Naive B cell (primary cell): ENCODE measurements around the gene GPHA2. TPM values are rescaled to one million over a fixed set of nuclear protein-coding genes. Genes with fewer than 3 reads are reported as not detected.
A peak's percentile ranks its signal among the peaks of the same experiment; 100 is the strongest.

Experiments
- ATAC-seq, 2 donors: fragments of 150-1000 bp; cut with Tn5 transposase; 2 replicates each; pipeline ENCODE4 v1.10.0; 2021; ENCODE audit warnings: low read depth in 2 of 2, mild to moderate bottlenecking in 2 of 2, moderate library complexity in 2 of 2
- DNase-seq: peaks from one replicate; pipeline ENCODE4 v3.0.0; 2022
- H3K27ac Mint-ChIP-seq, 6 donors: one replicate each; pipeline ENCODE4 v1.8.0; 2020 to 2022; ENCODE audit warnings: mild to moderate bottlenecking in 6 of 6, mixed read lengths in 6 of 6, moderate library complexity in 5 of 6, inconsistent platforms in 2 of 6
- H3K27me3 Mint-ChIP-seq, 3 donors: one replicate each; pipeline ENCODE4 v1.8.0; 2021 to 2022; ENCODE audit warnings: mixed read lengths in 3 of 3, mild to moderate bottlenecking in 1 of 3
- H3K36me3 Mint-ChIP-seq, 2 donors: one replicate each; pipeline ENCODE4 v1.8.0; 2020 to 2022; ENCODE audit warnings: mixed read lengths in 2 of 2, inconsistent platforms in 1 of 2, mild to moderate bottlenecking in 1 of 2
- H3K4me1 Mint-ChIP-seq, 3 donors: one replicate each; pipeline ENCODE4 v1.8.0; 2020 to 2022; ENCODE audit warnings: mixed read lengths in 3 of 3, inconsistent platforms in 1 of 3, mild to moderate bottlenecking in 1 of 3, moderate library complexity in 1 of 3
- H3K4me3 Mint-ChIP-seq, 8 donors: one replicate each; pipeline ENCODE4 v1.8.0; 2020 to 2022; ENCODE audit warnings: mild to moderate bottlenecking in 8 of 8, mixed read lengths in 8 of 8, moderate library complexity in 8 of 8, inconsistent platforms in 2 of 8
- H3K9me3 Mint-ChIP-seq, 7 donors: one replicate each; pipeline ENCODE4 v1.8.0; 2020 to 2022; ENCODE audit warnings: mixed read lengths in 7 of 7, mild to moderate bottlenecking in 5 of 7, inconsistent platforms in 2 of 7, moderate library complexity in 1 of 7
- polyA plus RNA-seq, 6 donors: library from polyadenylated mRNA; unstranded; fragments of 300-500 nt; fragmentation: Illumina TruSeq; gene quantifications; one replicate each; pipeline ENCODE4 v1.2.3, GENCODE V29; 2021; ENCODE audit warnings: low read depth in 6 of 6

The GPHA2 gene
- polyA plus RNA-seq, 6 donors from 2014 or later: not detected

DNA sequence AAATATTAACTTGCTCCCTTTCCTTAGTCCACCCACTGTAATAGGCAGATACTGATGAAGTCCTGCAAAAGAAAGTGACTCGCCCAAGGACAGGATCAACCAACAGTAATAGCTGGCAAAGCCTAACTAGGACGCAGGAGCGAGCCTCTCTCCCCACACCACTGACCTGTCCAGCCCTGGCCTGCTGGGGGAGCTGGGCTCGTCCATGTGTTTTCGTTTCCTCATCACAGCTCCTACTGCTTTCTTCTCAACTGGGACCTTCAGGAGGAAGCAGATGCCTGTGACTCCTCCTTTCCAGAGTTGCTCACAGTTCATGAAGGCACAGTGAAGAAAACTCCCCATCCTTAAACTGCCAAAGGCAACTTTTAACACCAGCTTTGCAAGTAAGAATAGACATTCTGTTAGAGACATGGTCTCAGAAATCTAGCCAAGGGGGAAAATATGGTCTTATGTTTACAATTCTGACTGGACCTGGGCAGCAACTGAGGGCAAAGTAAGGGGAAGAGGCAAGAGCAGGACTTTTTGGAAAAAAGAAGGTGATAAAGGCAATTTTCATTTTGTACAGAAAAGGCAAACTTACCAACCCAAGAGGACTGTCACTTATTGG is 11.6 kb upstream of the GPHA2 start:
- Mint-ChIP-seq H3K36me3 (peaks cover 0 to 4% of the 10 kb centered on the region in 2 donors), H3K9me3 (no peaks in the 10 kb centered on the region), H3K4me1 (no peaks in the 10 kb centered on the region), H3K4me3 (no peak overlapping the region), H3K27me3 (peaks cover 16 to 21% (median 21%) of the 10 kb centered on the region in 3 donors), H3K27ac (no peak overlapping the region)
- DNase-seq (no peak), ATAC-seq (no peak)

DNA sequence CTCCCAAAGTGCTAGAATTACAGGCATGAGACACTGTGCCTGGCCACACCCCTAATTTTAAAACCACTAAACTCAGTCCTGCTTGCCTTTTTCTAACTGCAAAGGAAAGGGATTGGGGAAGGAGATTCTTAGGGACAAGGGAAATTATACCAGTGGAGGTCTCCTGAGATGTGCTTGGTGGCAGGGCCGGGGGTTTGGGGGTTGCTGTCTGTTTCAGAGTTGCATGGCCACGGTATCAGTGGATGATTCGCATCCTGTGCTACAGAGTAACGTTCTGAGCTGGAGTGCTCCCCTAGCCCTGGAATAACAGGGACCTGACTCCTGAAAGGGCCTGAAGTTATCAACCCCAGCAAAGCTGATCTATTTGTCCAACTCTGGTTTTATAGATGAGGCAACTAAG is 846 bp upstream of the GPHA2 start:
- Mint-ChIP-seq H3K27me3 (peaks cover 0 to 12% (median 1%) of the 10 kb centered on the region in 3 donors), H3K27ac (no peak overlapping the region), H3K9me3 (no peaks in the 10 kb centered on the region), H3K4me1 (no peaks in the 10 kb centered on the region), H3K4me3 (no peak overlapping the region), H3K36me3 (peaks cover 0 to 8% of the 10 kb centered on the region in 2 donors)
- DNase-seq (no peak), ATAC-seq (no peak)

DNA sequence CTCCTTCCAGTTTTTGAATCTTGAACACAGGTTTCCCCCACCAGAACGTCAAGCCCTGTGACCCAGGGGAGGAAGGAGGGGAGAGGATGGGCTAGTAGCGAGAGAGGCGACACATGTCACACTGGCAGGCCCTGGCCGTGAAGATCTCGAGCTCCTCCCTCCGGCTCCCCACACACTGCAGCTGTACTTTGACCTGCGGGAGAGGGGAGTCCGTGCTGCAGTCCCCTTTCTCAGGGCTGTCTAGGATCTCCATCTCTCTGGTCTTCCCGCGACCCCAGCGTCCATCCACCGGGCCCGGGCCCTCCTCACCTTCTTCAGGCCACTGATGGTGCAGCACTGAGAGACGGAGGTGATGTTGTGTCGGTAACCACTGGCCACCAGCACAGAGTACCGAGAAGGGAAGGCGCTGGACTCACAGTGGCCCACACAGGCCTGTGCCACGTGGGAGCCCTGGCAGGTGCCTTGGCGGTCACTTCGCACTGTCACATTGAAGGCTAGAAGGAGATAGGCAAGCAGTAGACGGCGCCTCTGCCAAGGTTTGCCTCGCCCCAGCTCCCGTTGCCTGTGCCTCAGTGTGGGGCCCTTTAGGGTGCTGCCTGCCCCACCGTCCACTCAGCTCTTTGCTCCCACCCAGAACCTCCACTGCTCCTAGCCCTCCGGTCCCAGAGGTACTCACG is 873 bp downstream of the GPHA2 start:
- ATAC-seq (no peak), DNase-seq (no peak)
- H3K27me3 Mint-ChIP-seq: peaks cover 0 to 5% (median 0%) of the 10 kb centered on the region in 3 donors
- no peaks in the 10 kb centered on the region for H3K4me1 Mint-ChIP-seq
- H3K36me3 Mint-ChIP-seq: peaks cover 0 to 15% of the 10 kb centered on the region in 2 donors
- no peak overlapping the region for H3K27ac Mint-ChIP-seq
- no peak overlapping the region for H3K4me3 Mint-ChIP-seq
- no peaks in the 10 kb centered on the region for H3K9me3 Mint-ChIP-seq

DNA sequence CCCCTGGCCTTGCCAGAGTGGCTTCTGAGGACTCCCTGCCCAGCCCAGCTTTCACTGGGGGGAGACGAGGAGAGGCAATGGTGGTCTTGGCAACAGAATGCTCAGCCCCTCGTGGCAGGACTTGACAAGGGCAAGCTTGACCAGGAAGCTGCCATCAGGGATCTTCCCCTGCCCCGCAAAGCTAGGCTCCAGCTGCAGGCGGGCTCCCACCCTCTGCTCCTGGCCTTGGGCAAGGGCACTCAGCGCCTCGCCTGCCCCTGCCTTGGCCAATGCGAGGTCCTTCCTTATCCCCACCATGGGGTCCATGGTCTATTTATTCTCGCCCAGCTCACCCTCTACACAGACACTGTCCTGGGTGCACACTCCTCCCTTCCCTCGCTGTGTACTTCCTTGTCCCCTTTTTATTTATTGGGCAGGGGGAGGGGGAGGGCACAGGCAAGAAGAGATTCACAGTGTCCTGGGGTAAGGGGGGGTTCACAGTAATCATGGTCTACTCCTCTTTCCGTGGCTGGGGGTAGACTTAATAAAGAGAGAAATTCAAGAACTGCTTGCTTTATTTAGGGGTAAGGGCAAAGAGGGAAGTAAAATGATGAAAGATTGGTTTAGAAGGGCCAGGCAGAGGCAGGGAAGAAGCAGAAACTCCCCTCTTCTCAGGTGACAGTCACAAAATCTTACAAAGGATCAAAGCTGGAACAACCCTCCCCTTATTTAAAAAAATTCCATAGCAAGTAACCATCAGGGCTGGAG is 1.6 kb downstream of the GPHA2 start:
- no peak for ATAC-seq
- Mint-ChIP-seq H3K36me3 (peaks cover 0 to 15% of the 10 kb centered on the region in 2 donors), H3K4me3 (no peak overlapping the region)

GRCh38 chr11:64933213-64933934 is 2.3 kb downstream of the GPHA2 start:
- peaks cover 0 to 15% of the 10 kb centered on the region in 2 donors for H3K36me3 Mint-ChIP-seq
- H3K27ac Mint-ChIP-seq: peak overlapping the region in 1 of 6 donors; percentile 67
- no peaks in the 10 kb centered on the region for H3K4me1 Mint-ChIP-seq
- H3K9me3 Mint-ChIP-seq: no peaks in the 10 kb centered on the region
- H3K27me3 Mint-ChIP-seq: peaks cover 0 to under 1% (median 0%) of the 10 kb centered on the region in 3 donors
- ATAC-seq: no peak
- DNase-seq: no peak
- no peak overlapping the region for H3K4me3 Mint-ChIP-seq

More for the DNA sequence above, 1.6 kb downstream of the GPHA2 start:
- Mint-ChIP-seq H3K4me1 (no peaks in the 10 kb centered on the region), H3K27me3 (peaks cover 0 to 5% (median 0%) of the 10 kb centered on the region in 3 donors), H3K27ac (peak overlapping the region in 3 of 6 donors; percentile 27 to 59 (median 47)), H3K9me3 (no peaks in the 10 kb centered on the region)
- DNase-seq: no peak

DNA sequence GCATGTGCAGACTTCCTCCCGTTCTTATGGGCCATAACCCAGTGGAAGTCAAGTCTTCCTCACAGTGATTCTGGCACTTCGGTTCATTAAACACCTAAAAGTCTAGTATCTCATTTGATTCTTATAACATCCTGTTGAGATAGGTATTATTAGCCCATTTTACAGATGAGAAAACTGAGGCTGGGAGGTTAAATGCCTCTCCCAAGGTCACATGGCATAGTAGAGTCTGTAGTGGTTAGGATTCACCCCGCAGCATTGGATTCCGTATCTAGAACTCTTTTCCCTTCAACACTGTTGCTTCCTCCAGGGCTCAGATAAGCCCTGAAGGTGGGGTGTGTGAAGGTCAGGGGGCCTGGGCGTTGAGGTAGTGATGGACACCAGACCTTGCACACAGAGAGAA is 3.4 kb downstream of the GPHA2 start:
- H3K9me3 Mint-ChIP-seq: no peaks in the 10 kb centered on the region
- ATAC-seq (no peak), DNase-seq (no peak)
- no peak overlapping the region for H3K4me3 Mint-ChIP-seq
- H3K27me3 Mint-ChIP-seq: no peaks in the 10 kb centered on the region
- H3K4me1 Mint-ChIP-seq: no peaks in the 10 kb centered on the region
- H3K27ac Mint-ChIP-seq: no peak overlapping the region
- H3K36me3 Mint-ChIP-seq: peaks cover 7 to 15% of the 10 kb centered on the region in 2 donors

DNA sequence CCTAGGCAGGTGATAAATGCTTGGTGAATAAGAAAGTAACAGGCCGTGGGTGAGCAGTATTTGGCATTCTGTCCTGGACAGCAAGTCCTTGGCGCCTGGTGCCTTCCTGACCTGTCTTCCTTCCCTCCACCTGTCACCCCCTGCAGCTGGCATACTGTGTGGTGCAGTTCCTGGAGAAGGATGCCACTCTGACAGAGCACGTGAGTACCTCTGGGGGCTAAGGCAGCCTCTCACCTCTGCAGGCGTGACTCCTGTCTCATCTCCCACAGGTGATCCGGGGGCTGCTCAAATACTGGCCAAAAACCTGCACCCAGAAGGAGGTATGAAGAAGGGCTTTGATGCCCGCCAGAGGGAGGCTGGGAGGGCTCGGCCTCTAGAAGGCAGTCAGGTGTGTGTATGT is 4.4 kb downstream of the GPHA2 start:
- ATAC-seq (no peak), DNase-seq (no peak)
- Mint-ChIP-seq H3K36me3 (peaks cover 7 to 15% of the 10 kb centered on the region in 2 donors), H3K4me3 (no peak overlapping the region), H3K27ac (peak overlapping the region in 1 of 6 donors; percentile 24), H3K9me3 (no peaks in the 10 kb centered on the region), H3K27me3 (no peaks in the 10 kb centered on the region), H3K4me1 (peaks cover 0 to 5% (median 1%) of the 10 kb centered on the region in 3 donors)

DNA sequence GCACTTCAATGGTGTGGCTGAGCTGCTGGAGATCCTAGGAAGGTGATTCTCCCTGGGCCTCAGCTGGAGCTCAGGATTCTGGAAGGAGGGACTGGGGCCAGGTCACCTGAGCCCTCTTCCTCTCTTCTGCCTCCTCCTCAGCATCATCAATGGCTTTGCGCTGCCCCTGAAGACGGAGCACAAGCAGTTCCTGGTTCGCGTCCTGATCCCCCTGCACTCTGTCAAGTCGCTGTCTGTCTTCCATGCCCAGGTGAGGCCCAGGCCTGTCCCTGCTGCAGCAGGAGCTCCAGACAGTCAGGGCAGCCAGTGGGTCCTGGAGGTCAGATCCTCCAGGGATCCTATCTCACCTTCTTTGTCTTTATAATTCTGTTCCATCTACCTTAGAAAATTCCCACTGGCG is 5.4 kb downstream of the GPHA2 start:
- peaks cover under 1 to 8% (median 5%) of the 10 kb centered on the region in 3 donors for H3K4me1 Mint-ChIP-seq
- no peaks in the 10 kb centered on the region for H3K9me3 Mint-ChIP-seq
- DNase-seq: no peak
- peaks cover 7 to 15% of the 10 kb centered on the region in 2 donors for H3K36me3 Mint-ChIP-seq
- no peak overlapping the region for H3K27ac Mint-ChIP-seq
- no peak for ATAC-seq
- no peak overlapping the region for H3K4me3 Mint-ChIP-seq
- H3K27me3 Mint-ChIP-seq: no peaks in the 10 kb centered on the region

DNA sequence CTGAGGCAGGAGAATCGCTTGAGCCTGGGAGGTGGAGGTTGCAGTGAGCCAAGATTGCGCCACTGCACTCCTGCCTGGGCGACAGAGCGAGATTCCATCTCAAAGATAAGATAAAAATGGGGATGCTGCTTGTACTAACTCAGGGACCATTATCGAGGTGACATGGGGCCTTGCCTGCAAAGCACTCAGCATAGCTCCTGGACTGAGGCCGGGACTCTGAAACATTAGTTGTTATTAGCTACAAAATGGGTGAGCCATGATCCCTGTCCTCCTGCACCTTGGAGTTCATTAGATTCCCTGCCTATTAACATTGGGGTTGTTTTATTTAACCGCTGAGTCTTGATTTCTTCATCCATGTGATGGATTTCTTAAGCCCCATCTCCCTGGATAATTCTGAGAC is 6.1 kb downstream of the GPHA2 start:
- DNase-seq (no peak), ATAC-seq (no peak)
- Mint-ChIP-seq H3K27me3 (no peaks in the 10 kb centered on the region), H3K36me3 (peaks cover 7 to 15% of the 10 kb centered on the region in 2 donors), H3K4me3 (peak overlapping the region in 1 of 8 donors; percentile 63), H3K9me3 (no peaks in the 10 kb centered on the region), H3K27ac (peak overlapping the region in 1 of 6 donors; percentile 54), H3K4me1 (peaks cover 5 to 15% (median 11%) of the 10 kb centered on the region in 3 donors)

GRCh38 chr11:64928957-64929356 is 6.7 kb downstream of the GPHA2 start:
- Mint-ChIP-seq H3K27me3 (no peaks in the 10 kb centered on the region), H3K4me1 (peaks cover 10 to 21% (median 16%) of the 10 kb centered on the region in 3 donors), H3K9me3 (no peaks in the 10 kb centered on the region), H3K27ac (no peak overlapping the region), H3K36me3 (peaks cover 7 to 15% of the 10 kb centered on the region in 2 donors), H3K4me3 (no peak overlapping the region)
- no peak for ATAC-seq
- DNase-seq: no peak

GRCh38 chr11:64926689-64927088 is 9.0 kb downstream of the GPHA2 start:
- no peak for DNase-seq
- no peak overlapping the region for H3K27ac Mint-ChIP-seq
- peak overlapping the region in 6 of 8 donors; percentile 55 to 87 (median 70) for H3K4me3 Mint-ChIP-seq
- no peaks in the 10 kb centered on the region for H3K27me3 Mint-ChIP-seq
- peaks cover 7% of the 10 kb centered on the region in 2 donors for H3K36me3 Mint-ChIP-seq
- peaks cover 15 to 27% (median 19%) of the 10 kb centered on the region in 3 donors for H3K4me1 Mint-ChIP-seq
- ATAC-seq: no peak
- no peaks in the 10 kb centered on the region for H3K9me3 Mint-ChIP-seq

DNA sequence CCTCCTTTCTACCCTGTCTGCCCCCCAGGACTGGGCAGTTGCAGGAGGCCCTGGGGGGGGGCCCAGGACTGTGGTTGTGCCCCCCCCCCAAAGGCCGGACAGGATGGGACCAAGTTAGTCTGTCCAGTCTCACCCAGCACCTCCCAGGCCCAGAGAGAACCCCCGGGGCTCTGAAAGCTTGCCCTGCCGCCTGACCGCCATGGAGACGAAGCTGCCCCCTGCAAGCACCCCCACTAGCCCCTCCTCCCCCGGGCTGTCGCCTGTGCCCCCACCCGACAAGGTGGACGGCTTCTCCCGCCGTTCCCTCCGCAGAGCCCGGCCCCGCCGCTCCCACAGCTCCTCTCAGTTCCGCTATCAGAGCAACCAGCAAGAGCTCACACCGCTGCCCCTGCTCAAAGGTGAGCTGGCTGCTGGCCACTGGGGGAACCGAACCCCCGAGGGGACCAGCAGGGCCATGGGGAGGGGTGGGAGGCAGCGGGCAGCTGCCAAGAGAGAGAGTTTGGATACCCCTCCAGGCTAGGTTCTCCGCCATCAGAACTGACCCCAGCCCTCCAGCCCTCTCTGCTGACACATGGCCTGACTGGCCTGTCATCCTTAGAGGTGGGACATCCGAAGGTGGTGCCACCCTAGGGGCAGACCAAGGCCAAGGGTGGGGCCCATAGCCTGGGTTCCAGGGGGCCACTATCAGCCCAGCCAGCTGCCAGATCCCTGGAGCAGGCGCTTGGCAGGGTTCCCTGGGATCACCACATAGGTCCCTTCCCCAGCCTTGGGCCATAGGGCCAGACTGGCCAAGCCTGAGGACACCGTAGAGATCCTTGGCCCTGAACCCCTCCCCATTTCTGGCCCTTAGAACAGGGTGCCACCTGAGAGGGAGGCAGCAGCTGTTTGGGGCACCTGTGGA is 9.9 kb downstream of the GPHA2 start:
- peaks cover 3 to 7% of the 10 kb centered on the region in 2 donors for H3K36me3 Mint-ChIP-seq

More for the DNA sequence above, 9.9 kb downstream of the GPHA2 start:
- DNase-seq (no peak), ATAC-seq (no peak)
- peak overlapping the region; percentile 87 to 100 (median 94) for H3K4me3 Mint-ChIP-seq
- no peaks in the 10 kb centered on the region for H3K9me3 Mint-ChIP-seq
- H3K4me1 Mint-ChIP-seq: peaks cover 15 to 27% (median 19%) of the 10 kb centered on the region in 3 donors
- no peaks in the 10 kb centered on the region for H3K27me3 Mint-ChIP-seq
- H3K27ac Mint-ChIP-seq: peak overlapping the region in 3 of 6 donors; percentile 12 to 97 (median 49)
